NCI-H1436 treated with DMSO at 0.1 percent for 48 hours (cell line): Measurements from ENCODE around the gene COX7B2.

ENCODE experiments used
- DNase-seq: peaks from one replicate; lab custom pipeline; 2025; lab: John Stamatoyannopoulos, UW

Gene COX7B2

GRCh38 chr4:46889410-46889809 lies 19.6 kb downstream of the COX7B2 start:
- no peak for DNase-seq

GRCh38 chr4:46886711-46887110 lies 22.3 kb downstream of the COX7B2 start:
- DNase-seq, result no peak

- DNase-seq, result no peak
Observed at GRCh38 chr4:46878641-46879040, 30.4 kb downstream of the COX7B2 start.

GRCh38 chr4:46874811-46875210 lies 34.2 kb downstream of the COX7B2 start:
- no peak for DNase-seq

GRCh38 chr4:46870411-46870810 lies 38.6 kb downstream of the COX7B2 start:
- no peak for DNase-seq

GRCh38 chr4:46856333-46856732 lies 52.7 kb downstream of the COX7B2 start:
- DNase-seq, result no peak

GRCh38 chr4:46852800-46853199 lies 56.2 kb downstream of the COX7B2 start:
- DNase-seq, result no peak

- no peak for DNase-seq
Observed at GRCh38 chr4:46850026-46850425, 59.0 kb downstream of the COX7B2 start.

- no peak for DNase-seq
Observed at GRCh38 chr4:46844325-46844917, 64.6 kb downstream of the COX7B2 start.

GRCh38 chr4:46839128-46839527 lies 69.9 kb downstream of the COX7B2 start:
- no peak for DNase-seq

GRCh38 chr4:46837639-46838038 lies 71.4 kb downstream of the COX7B2 start:
- DNase-seq, result no peak

- no peak for DNase-seq
Observed at GRCh38 chr4:46836584-46836983, 72.5 kb downstream of the COX7B2 start.

GRCh38 chr4:46830971-46831454 lies 78.0 kb downstream of the COX7B2 start:
- no peak for DNase-seq

GRCh38 chr4:46820154-46820553 lies 88.9 kb downstream of the COX7B2 start:
- no peak for DNase-seq

GRCh38 chr4:46819095-46819494 lies 90.0 kb downstream of the COX7B2 start:
- no peak for DNase-seq

- DNase-seq, result no peak
Observed at GRCh38 chr4:46818604-46819003, 90.4 kb downstream of the COX7B2 start.

GRCh38 chr4:46817806-46818205 lies 91.2 kb downstream of the COX7B2 start:
- DNase-seq, result no peak

- DNase-seq, result no peak
Observed at GRCh38 chr4:46804781-46805413, 104.1 kb downstream of the COX7B2 start.

GRCh38 chr4:46793036-46793435 lies 116.0 kb downstream of the COX7B2 start:
- no peak for DNase-seq

GRCh38 chr4:46781434-46782092 lies 127.5 kb downstream of the COX7B2 start:
- no peak for DNase-seq

- no peak for DNase-seq
Observed at GRCh38 chr4:46765465-46765864, 143.6 kb downstream of the COX7B2 start.

GRCh38 chr4:46730075-46730474 lies 179.0 kb downstream of the COX7B2 start:
- no peak for DNase-seq

GRCh38 chr4:46720055-46720454 lies 189.0 kb downstream of the COX7B2 start:
- DNase-seq, result no peak
